Activated CD8-positive, alpha-beta memory T cell treated with anti-CD3 and anti-CD28 coated beads for 36 hours (primary cell): Measurements from ENCODE around the gene PIK3CD. TPM values are rescaled to one million over a fixed set of nuclear protein-coding genes. Genes with fewer than 3 reads are reported as not detected.

Experiments
- CTCF ChIA-PET: fragments of 350-600 bp; sonication (Branson Sonifier 250); formaldehyde crosslinking; loops from one replicate; lab custom pipeline; 2021; ENCODE audit warnings: antibody characterized with exemption; lab: Charles Lee
- POLR2A ChIA-PET: fragments of 350-600 bp; sonication (Branson Sonifier 250); formaldehyde crosslinking; loops from one replicate; lab custom pipeline; 2021; ENCODE audit warnings: antibody characterized with exemption; lab: Charles Lee
- total RNA-seq, 2 experiments: library from RNA; stranded (reverse); gene quantifications; one replicate each; pipeline ENCODE4 v1.2.3, GENCODE V29; 2021

The PIK3CD gene
- total RNA-seq, result 100 to 1,000 TPM; 150 to 153 TPM

- ChIA-PET POLR2A (interaction anchor here (0.5 to 6.5 kb wide), 6 partner anchors 14 to 331 kb away, joined by 3 to 91 read pairs (median 6); no protein-coding TSS in a partner anchor), CTCF (interaction anchor here (0.9 to 7.4 kb wide), 8 partner anchors 20 to 223 kb away, joined by 3 to 97 read pairs (median 4); no protein-coding TSS in a partner anchor)
Observed at GRCh38 chr1:9651565-9652378, at the start of gene PIK3CD. Gene PIK3CD (plus strand): TSS chr1:9651731. CDS start chr1:9710456, 58,725 bp downstream.

DNA sequence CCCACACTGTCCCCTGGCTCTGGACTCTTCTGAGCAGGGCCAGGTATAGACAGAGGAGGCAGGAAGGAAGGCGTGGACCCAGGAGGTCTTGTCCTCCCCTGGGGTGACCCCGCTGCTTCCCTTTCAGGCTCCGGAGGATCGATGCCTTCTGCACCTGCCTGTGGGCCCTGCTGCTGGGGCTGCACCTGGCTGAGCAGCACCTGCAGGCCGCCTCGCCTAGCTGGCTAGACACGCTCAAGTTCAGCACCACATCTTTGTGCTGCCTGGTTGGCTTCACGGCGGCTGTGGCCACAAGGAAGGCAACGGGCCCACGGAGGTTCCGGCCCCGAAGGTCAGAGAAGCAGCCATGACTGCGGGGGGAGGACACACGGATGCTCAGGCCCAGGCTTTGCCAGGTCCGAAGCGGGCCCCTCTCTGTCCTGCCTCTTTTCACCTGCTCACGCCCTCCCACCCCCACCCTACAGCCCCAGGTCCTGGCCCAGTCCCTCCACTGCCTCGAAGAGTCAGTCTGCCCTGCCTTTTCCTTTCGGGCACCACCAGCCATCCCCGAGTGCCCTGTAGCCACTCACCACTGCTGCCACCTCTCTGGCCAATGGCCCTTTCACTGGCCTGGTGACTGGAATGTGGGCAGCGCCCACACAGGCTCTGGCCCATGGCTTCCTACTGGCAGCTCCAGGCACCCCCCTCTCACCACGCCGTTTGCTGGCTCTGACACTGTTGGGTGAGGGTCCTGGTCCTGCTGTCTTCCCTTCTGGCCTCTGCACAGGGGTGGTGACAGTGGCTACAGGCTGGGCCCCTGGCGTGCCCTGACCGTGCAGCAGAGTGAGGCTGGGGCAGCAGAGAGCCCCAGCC lies 49.4 kb upstream of the PIK3CD start:
- POLR2A ChIA-PET, result no interaction called here
- CTCF ChIA-PET, result no interaction called here

- ChIA-PET POLR2A (no interaction called here), CTCF (no interaction called here)
Observed at GRCh38 chr1:9602794-9603167, 48.8 kb upstream of the PIK3CD start.

- POLR2A ChIA-PET, result no interaction called here
Observed at GRCh38 chr1:9603307-9603706, 48.2 kb upstream of the PIK3CD start.

GRCh38 chr1:9603766-9604753 lies 47.5 kb upstream of the PIK3CD start:
- ChIA-PET CTCF (no interaction called here), POLR2A (no interaction called here)

More at GRCh38 chr1:9603307-9603706, 48.2 kb upstream of the PIK3CD start:
- CTCF ChIA-PET, result no interaction called here

- CTCF ChIA-PET, result no interaction called here
- POLR2A ChIA-PET, result no interaction called here
Observed at GRCh38 chr1:9604836-9605235, 46.7 kb upstream of the PIK3CD start.

DNA sequence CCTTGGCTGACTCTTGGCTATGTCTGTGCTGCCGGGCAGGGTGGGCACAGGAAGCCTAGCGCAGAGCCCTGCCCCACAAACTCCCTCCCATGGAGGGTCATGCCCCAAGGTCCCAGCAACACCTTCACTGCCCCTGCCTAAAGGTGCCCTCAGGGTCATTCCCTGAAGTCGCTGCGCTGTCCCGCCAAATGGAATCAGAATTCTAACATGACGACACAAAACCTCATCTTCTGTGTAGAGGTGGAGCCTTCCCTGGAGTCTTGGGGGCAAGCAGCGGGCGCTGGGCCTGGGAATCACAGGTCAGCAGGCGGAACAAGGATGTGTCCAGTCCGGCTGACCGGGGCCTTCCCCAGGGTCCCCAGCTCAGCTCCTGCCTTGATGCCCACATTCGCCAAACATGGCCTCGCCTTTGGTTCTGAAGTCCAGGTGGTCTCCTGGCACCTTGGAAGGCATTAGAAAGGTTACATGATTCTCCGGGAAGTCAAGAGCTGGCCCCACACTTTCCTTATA lies 45.5 kb upstream of the PIK3CD start:
- ChIA-PET POLR2A (no interaction called here), CTCF (interaction anchor here (0.6 kb wide), 1 partner anchor 285 kb away, joined by 4 read pairs; no protein-coding TSS in a partner anchor)

GRCh38 chr1:9606458-9606857 lies 45.1 kb upstream of the PIK3CD start:
- CTCF ChIA-PET, result interaction anchor here (0.6 kb wide), 1 partner anchor 284 kb away, joined by 4 read pairs; no protein-coding TSS in a partner anchor
- POLR2A ChIA-PET, result no interaction called here

- ChIA-PET POLR2A (no interaction called here), CTCF (interaction anchor here (1.4 kb wide), 1 partner anchor 20 kb away, joined by 3 read pairs; no protein-coding TSS in a partner anchor)
Observed at GRCh38 chr1:9606948-9607347, 44.6 kb upstream of the PIK3CD start.

GRCh38 chr1:9607352-9607751 lies 44.2 kb upstream of the PIK3CD start:
- ChIA-PET POLR2A (no interaction called here), CTCF (interaction anchor here (1.2 to 1.4 kb wide), 2 partner anchors 10 to 19 kb away, joined by 3 read pairs; no protein-coding TSS in a partner anchor)

GRCh38 chr1:9609998-9610397 lies 41.5 kb upstream of the PIK3CD start:
- POLR2A ChIA-PET, result interaction anchor here (0.6 kb wide), 1 partner anchor 130 kb away, joined by 4 read pairs; no protein-coding TSS in a partner anchor

GRCh38 chr1:9610548-9610947 lies 41.0 kb upstream of the PIK3CD start:
- CTCF ChIA-PET, result interaction anchor here (0.5 to 0.6 kb wide), 2 partner anchors 37 to 429 kb away, joined by 3 read pairs; no protein-coding TSS in a partner anchor
- POLR2A ChIA-PET, result no interaction called here

More at GRCh38 chr1:9609998-9610397, 41.5 kb upstream of the PIK3CD start:
- CTCF ChIA-PET, result no interaction called here

DNA sequence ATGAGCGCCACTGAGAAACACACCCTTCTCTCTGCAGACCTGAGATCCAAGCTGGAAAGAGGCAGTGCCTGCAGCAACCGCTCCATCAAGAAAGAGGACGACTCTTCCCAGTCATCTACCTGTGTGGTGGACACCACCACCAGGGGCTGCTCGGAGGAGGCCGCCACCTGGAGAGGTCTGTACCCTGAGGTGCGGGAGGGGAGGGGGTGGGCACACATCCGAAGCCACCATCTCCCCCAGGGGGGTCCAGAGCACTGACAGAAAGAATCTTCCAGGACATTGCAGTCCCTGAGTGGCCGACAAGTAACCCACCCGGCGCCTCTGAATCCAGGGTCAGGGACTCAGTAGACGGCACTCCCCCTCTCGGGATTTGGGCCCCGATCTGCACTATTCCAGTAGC lies 39.8 kb upstream of the PIK3CD start:
- POLR2A ChIA-PET, result no interaction called here

GRCh38 chr1:9612162-9612845 lies 39.2 kb upstream of the PIK3CD start:
- ChIA-PET CTCF (no interaction called here), POLR2A (no interaction called here)

More for the DNA sequence above, 39.8 kb upstream of the PIK3CD start:
- CTCF ChIA-PET, result no interaction called here

DNA sequence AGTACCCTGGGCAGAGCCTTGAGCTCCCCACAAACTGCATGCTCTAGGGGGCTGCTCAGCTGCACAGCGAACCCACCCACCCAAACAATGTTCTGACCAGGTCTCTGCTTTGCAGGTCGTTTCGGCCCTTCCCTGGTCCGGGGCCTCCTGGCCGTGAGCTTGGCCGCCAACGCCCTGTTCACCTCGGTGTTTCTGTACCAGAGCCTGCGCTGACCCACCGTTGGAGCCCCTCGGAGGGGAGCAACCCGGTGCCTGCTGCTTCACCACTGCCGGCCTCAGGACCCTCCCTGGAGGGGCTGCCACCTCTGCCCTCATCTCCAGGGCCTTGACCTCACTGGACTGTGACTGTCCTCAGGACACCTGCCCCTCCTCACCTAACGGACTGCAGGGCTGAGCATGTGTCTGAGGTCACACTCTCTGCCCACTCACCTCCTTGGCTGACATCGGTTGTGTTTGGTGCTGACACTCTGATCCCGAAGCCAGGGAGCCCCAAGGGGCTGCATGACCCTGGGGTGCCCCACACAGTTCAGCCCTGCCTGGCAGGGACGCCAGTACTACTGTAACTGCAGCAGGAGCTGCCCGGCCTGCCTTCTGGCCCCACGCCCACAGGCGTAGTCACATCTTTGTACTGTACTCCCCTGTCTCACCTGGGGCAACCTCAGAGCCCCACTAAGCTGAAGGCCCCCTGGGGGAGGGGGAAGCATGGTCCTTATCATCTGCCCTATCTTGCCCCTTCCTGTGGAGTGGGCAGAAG lies 38.5 kb upstream of the PIK3CD start:
- CTCF ChIA-PET, result no interaction called here
- POLR2A ChIA-PET, result no interaction called here

DNA sequence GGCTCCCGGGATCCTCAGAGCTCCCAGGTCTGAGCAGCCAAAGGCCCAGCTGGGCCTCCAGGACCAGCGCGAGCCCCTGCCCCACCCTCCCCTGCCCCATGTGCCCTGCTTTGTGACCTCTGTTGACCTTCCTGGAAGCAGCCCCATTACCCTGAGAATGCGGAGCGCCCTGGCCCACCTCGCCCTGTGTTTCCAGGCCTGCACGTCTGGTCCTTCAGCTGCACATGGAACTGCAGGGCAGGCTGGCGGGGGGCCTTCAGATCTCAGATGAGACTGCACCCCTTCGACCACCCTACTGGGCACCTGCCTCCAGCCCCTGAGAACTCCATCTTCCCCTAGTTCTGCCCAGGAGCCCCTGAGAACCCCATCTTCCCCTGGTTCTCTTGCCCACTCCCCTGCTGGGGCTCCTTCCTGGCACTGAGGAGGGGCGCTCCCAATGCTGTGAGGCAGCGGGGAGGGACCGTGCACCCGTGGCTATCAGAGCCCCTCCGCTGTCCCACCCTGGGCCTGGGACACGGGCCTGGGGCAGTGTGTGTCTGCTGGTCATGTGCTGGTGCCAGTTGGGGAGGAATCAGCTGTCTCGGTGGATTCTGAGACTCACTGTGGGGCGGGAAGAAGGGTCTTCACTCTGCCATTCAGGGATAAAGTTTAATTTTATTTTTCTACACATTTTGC lies 37.8 kb upstream of the PIK3CD start:
- POLR2A ChIA-PET, result no interaction called here
- CTCF ChIA-PET, result interaction anchor here (0.6 kb wide), 1 partner anchor 108 kb away, joined by 3 read pairs; no protein-coding TSS in a partner anchor
